ENCODE results near the gene ADAMTSL3. TPM values are rescaled to one million over a fixed set of nuclear protein-coding genes. Genes with fewer than 3 reads are reported as not detected.
"Not testable (repeated sequence)": the region's sequence is repeated elsewhere in the genome, so short reads cannot be mapped to it uniquely, and the experiment has no call there.

The ADAMTSL3 gene
- total RNA-seq, 1 donor from 2014 or later: 0.64 TPM

DNA sequence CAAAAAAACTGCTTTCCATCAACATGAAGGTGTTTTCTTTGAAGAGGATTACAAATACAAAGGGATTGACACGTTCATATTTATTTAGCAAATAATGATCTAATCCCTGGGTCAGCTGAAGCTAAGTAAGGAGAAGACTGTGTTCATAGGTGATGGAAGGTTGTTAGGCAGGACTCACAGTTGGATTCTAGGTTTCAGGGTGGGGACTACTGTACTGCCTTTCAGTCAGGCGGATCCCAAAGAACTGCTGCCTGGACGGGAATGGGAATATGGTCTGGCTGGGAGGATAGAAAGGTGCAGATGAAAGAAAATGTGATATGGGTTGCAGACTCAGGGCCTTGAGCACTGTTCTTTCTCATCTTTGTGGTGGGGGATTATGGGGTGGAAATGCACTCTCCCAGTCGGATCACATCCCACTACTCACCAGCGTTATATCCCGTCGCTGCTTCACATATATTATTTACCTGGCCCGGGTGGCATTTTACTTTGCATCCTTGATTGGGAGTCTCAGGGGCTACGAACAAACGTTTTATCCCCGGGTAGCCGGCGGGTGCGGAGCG is 425.5 kb downstream of the ADAMTSL3 start:
- DNase-seq (ENCODE audit: low spot score); H3K4me1 Mint-ChIP-seq (ENCODE audit: unreplicated experiment); H3K27ac Mint-ChIP-seq (ENCODE audit: unreplicated experiment); H3K9me3 Mint-ChIP-seq (ENCODE audit: unreplicated experiment); H3K36me3 Mint-ChIP-seq (ENCODE audit: low read depth, unreplicated experiment): not testable (repeated sequence)
- peaks cover 19% of the 10 kb centered on the region for H3K27me3 Mint-ChIP-seq (ENCODE audit: unreplicated experiment)
- peak overlapping the region; percentile 18 for H3K4me3 Mint-ChIP-seq (ENCODE audit: unreplicated experiment)

DNA sequence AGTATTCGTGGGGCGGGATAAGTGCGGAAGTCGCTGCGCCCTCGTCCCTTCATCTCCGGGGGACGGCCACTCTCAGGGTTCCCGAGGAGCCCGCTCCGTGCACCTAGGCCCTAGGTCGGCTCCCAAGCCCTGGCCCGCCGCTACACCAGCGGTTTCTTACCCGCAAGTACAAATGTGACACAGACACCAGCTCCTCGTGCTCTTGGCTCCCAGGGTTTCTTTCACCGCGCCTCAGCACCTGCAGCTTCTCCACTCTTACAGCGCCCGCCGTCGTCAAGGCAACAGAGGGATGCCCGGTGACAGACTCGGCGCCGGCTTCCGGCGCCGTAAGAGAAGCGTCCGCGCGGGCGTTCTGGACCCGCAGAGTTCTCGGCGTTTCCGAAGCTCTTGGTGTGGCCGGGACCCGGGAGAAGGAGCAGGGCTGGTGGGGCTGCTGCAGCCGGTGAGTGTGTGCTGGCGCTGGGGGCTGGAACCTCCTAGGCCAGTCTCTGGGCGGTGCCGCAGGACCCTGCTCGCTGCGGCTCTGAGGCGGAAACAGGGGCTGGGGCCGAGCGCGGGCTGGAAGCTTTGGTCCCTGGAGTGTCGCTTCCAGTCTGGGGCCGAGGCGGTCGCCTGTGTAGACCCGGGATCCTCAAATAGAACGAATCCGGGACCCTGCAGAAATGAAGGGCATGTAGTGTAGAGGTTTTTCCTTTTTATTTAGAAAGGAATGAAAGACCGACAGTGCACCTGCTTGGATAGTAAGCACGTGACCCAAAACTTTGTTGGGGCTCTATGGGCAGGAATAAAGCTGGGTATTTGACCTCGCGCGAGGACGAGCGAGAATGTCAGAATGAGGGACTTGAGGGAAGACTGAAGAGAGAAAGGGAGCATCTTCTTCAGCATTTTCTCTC is 426.2 kb downstream of the ADAMTSL3 start:
- H3K9me3 Mint-ChIP-seq (ENCODE audit: unreplicated experiment): no peaks in the 10 kb centered on the region
- H3K27me3 Mint-ChIP-seq (ENCODE audit: unreplicated experiment): peaks cover 20% of the 10 kb centered on the region
- H3K36me3 Mint-ChIP-seq (ENCODE audit: low read depth, unreplicated experiment): no peaks in the 10 kb centered on the region
- peak; percentile 45 for DNase-seq (ENCODE audit: low spot score)
- H3K27ac Mint-ChIP-seq (ENCODE audit: unreplicated experiment): no peak overlapping the region
- TF ChIP-seq, protein P1, sequence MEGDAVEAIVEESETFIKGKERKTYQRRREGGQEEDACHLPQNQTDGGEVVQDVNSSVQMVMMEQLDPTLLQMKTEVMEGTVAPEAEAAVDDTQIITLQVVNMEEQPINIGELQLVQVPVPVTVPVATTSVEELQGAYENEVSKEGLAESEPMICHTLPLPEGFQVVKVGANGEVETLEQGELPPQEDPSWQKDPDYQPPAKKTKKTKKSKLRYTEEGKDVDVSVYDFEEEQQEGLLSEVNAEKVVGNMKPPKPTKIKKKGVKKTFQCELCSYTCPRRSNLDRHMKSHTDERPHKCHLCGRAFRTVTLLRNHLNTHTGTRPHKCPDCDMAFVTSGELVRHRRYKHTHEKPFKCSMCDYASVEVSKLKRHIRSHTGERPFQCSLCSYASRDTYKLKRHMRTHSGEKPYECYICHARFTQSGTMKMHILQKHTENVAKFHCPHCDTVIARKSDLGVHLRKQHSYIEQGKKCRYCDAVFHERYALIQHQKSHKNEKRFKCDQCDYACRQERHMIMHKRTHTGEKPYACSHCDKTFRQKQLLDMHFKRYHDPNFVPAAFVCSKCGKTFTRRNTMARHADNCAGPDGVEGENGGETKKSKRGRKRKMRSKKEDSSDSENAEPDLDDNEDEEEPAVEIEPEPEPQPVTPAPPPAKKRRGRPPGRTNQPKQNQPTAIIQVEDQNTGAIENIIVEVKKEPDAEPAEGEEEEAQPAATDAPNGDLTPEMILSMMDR (IDR thresholded peaks at IDR 0.05; ENCODE audit: unreplicated experiment): no peak
- peaks cover 5% of the 10 kb centered on the region for H3K4me1 Mint-ChIP-seq (ENCODE audit: unreplicated experiment)
- H3K4me3 Mint-ChIP-seq (ENCODE audit: unreplicated experiment): peak overlapping the region; percentile 83

DNA sequence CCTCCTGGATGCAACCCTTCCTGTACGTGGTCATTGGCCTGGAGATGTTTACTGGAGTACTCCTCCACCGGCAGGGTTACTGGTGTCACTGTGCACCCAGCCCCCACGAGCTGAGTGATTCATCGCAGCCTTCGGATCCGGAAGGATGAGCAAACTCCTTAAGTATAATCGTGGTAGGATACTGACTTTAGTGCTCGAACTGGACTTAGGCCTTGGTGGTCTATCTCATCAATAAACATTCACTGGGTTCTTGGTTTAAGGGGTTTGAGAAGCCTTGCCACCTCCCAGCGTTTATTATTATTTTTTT is 426.8 kb downstream of the ADAMTSL3 start:
- not testable (repeated sequence) for H3K36me3 Mint-ChIP-seq (ENCODE audit: low read depth, unreplicated experiment); DNase-seq (ENCODE audit: low spot score); H3K4me1 Mint-ChIP-seq (ENCODE audit: unreplicated experiment); H3K9me3 Mint-ChIP-seq (ENCODE audit: unreplicated experiment); H3K27ac Mint-ChIP-seq (ENCODE audit: unreplicated experiment)
- peaks cover 19% of the 10 kb centered on the region for H3K27me3 Mint-ChIP-seq (ENCODE audit: unreplicated experiment)
- H3K4me3 Mint-ChIP-seq (ENCODE audit: unreplicated experiment): peak overlapping the region; percentile 83

DNA sequence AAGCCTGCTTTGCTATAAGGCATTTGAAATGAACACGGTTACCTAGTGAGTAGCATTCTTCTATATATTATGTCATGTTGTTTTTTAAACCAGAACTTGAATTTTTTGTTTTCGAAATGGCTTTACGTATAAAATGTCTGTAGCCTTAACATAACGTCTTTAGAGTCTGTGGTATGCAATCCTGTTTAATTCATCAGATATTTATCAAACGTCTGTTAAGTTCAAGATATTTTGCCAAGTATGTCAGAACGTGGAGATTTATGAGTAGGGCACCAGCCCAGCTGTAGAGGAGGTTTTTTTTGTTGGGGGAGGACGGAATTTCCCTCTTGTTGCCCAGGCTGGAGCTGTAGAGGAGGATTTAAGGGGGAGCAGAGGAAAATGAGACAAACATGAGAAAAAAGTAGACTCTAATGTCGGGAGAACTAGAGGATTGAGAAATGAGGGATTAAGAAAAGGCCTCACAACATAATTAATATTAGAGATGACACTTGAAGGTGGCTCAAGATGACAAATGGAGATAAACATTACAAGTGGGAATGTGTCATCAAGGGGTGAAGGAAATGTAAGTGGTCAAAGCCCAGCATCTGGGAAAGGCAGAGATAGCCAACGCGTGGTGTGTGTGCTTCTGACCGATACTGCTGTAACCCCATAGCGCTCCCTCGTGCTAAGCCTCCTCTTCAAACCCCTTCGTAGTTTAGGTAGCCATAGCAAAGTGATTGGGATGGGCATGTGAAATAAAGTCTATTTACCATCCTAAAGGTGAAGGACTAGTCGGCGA is 427.7 kb downstream of the ADAMTSL3 start:
- H3K4me3 Mint-ChIP-seq (ENCODE audit: unreplicated experiment): no peak overlapping the region
- H3K27ac Mint-ChIP-seq (ENCODE audit: unreplicated experiment): no peak overlapping the region
- H3K36me3 Mint-ChIP-seq (ENCODE audit: low read depth, unreplicated experiment): no peaks in the 10 kb centered on the region
- peaks cover 5% of the 10 kb centered on the region for H3K4me1 Mint-ChIP-seq (ENCODE audit: unreplicated experiment)
- DNase-seq (ENCODE audit: low spot score): no peak
- peaks cover 17% of the 10 kb centered on the region for H3K27me3 Mint-ChIP-seq (ENCODE audit: unreplicated experiment)
- H3K9me3 Mint-ChIP-seq (ENCODE audit: unreplicated experiment): no peaks in the 10 kb centered on the region
- TF ChIP-seq, protein P1 (IDR thresholded peaks at IDR 0.05; ENCODE audit: unreplicated experiment): no peak

DNA sequence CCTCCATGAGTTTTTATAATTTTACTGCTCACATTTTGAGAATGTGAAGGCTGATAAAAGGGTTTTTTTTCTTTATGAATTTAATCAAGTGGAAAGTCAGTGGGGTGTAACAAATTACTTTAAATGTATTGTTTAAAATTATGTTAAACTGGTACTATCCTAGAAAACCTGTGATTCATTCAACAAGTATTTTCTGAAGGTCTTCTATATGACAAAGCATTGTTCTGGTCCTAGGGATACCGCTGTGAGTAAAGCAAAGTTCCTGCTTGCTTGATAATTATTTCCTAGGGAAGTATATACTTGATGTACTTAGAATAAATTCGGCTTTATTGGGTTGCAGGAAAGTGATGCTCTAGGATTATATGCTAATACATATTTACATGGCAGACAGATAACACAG is 428.8 kb downstream of the ADAMTSL3 start:
- Mint-ChIP-seq H3K9me3 (ENCODE audit: unreplicated experiment) (no peaks in the 10 kb centered on the region), H3K27ac (ENCODE audit: unreplicated experiment) (no peak overlapping the region), H3K36me3 (ENCODE audit: low read depth, unreplicated experiment) (no peaks in the 10 kb centered on the region), H3K27me3 (ENCODE audit: unreplicated experiment) (peaks cover 14% of the 10 kb centered on the region), H3K4me1 (ENCODE audit: unreplicated experiment) (peaks cover 5% of the 10 kb centered on the region), H3K4me3 (ENCODE audit: unreplicated experiment) (no peak overlapping the region)
- TF ChIP-seq, protein P1 (IDR thresholded peaks at IDR 0.05; ENCODE audit: unreplicated experiment): no peak
- DNase-seq (ENCODE audit: low spot score): no peak

DNA sequence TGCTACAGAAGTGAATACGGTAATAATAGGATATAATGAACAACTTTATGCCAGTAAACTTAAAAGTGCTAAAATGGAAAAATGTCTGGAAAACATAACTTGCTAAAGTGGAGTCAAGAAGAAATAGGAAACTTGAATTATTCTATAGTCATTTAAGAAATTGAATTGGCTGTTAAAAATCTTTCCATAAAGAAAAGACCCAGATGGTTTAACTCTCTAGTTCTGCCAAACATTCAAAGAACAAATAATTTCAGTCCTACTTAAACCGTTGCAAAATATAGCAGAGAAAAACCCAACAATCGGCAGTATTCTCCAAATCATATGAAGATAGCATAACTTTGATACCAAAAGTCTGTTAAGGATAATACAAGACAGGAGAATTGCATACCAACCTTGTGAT is 432.1 kb downstream of the ADAMTSL3 start:
- H3K4me1 Mint-ChIP-seq (ENCODE audit: unreplicated experiment); H3K36me3 Mint-ChIP-seq (ENCODE audit: low read depth, unreplicated experiment); DNase-seq (ENCODE audit: low spot score); H3K27me3 Mint-ChIP-seq (ENCODE audit: unreplicated experiment); H3K9me3 Mint-ChIP-seq (ENCODE audit: unreplicated experiment); H3K4me3 Mint-ChIP-seq (ENCODE audit: unreplicated experiment); H3K27ac Mint-ChIP-seq (ENCODE audit: unreplicated experiment): not testable (repeated sequence)

Other genes starting within 250 kb of the ADAMTSL3 start
- gene SH3GL3, start 206.8 kb upstream of the ADAMTSL3 start, total RNA-seq (ENCODE audit: unreplicated experiment): 9.4 TPM